CD4-positive, alpha-beta T cell treated with Interleukin-4 for 4 hours (primary cell): ENCODE measurements around the gene KDM5B.
"Not testable (repeated sequence)": the region's sequence is repeated elsewhere in the genome, so short reads cannot be mapped to it uniquely, and the experiment has no call there.

ENCODE experiments used
- DNase-seq: peaks from one replicate; pipeline ENCODE4 v3.0.0-alpha.2; 2020

KDM5B gene

DNA sequence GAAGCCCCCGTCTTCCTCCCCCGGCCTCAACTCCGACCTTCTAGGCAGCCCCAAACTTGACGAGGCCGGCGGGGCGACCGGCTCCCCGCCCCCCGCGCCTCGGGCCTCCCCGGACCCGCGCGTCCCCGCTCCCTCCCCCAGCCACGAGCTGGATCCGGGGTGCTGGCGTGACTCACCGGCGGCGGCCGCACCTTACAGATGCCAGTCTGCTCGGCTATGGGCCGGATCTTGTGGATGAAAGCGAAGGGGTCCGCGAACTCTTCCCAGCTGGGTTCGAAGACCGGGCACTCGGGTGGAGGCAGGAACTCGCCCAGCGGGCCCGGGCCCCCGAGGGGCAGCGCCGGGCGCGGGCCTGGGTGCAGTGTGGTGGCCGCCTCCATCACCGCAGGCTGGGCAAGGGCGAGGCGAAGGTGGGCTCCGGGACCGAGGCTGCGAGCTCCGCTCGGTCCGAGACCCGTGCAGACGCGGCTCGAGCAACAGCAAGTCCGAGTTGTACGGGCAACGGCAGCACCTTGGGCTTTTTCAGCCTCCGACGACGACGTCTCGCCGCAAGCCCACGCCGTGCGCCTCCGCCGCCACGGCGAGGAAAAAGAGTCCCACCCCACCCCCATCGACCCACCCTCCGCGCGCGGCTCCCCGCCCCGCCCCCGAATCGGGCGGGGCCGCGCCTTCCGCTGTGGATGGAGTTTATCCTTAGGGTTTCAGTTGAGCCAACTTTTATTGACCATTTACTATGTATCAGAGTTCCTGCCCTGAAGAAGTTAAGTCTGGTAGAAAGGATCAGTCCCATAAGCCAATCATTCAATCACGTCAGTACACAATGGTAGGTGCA, at the start of gene KDM5B:
Gene KDM5B, minus strand, starts transcription at position 496 of the 832 bp plus-strand sequence. Its CDS starts 116 bp downstream, at position 380.
- DNase-seq, result peak; percentile 68

GRCh38 chr1:202857136-202857610, 49.0 kb upstream of the KDM5B start:
- DNase-seq, result no peak

- no peak for DNase-seq
Measured at GRCh38 chr1:202856014-202856413, 47.8 kb upstream of the KDM5B start.

- no peak for DNase-seq
Measured at GRCh38 chr1:202854787-202855186, 46.6 kb upstream of the KDM5B start.

GRCh38 chr1:202852163-202852904, 44.1 kb upstream of the KDM5B start:
- DNase-seq, result peak; percentile 33

DNA sequence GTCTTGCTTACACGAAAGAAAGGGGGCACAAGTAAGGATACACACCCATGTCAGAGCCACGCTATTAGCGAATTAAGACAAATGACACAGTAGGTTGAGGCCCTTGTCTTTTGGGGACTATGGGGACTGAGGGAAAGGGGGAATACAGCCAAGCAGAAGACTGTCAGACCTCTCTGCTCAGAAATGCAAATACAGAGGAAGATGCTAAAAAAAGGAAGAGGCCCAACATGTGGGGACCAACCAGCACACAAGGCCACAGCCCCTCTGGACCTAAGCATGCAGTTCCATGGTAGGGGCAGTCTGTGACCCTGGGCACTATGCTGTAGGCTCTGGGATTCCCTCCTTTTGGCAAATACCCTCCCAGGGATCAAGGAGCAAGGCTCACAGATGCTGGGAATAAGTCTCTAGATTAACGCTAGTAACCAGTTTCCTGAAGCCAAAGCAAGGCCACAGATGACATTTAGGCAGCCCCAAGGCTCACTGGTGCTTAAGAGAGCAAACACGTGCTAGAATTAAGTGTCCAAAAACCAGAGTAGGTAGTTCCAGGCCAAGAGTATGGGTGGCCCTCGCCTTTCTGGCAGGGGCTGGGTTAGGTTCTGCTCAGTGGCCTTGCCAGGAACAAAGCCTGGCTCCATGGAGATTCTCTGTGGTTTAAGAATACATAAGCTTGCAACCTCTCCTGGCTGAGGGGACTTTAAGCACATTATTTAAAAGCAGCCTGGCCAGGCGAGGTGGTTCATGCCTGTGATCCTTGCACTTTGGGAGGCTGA, 42.6 kb upstream of the KDM5B start:
- DNase-seq, result no peak

- no peak for DNase-seq
Measured at GRCh38 chr1:202848191-202848542, 39.9 kb upstream of the KDM5B start.

GRCh38 chr1:202844935-202845334, 36.7 kb upstream of the KDM5B start:
- DNase-seq, result no peak

DNA sequence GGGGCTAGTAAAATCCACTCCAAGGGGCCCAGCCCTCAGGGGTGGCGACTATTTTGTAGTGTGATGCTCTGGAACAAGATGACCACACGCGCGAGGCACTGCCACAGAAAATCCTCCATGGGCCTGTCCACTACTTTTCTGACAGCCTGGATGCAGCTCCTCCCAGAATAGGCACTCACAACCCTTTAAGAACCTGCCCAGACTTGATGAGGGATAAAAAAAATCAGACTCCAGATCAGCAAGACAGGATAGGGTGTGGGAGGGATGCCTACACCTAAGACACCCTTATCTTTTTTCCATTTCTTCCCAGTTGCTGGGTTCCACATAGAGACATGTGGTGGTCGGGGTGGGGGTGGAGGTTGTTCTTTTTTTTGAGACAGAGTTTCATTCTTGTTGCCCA, 36.0 kb upstream of the KDM5B start:
- no peak for DNase-seq

DNA sequence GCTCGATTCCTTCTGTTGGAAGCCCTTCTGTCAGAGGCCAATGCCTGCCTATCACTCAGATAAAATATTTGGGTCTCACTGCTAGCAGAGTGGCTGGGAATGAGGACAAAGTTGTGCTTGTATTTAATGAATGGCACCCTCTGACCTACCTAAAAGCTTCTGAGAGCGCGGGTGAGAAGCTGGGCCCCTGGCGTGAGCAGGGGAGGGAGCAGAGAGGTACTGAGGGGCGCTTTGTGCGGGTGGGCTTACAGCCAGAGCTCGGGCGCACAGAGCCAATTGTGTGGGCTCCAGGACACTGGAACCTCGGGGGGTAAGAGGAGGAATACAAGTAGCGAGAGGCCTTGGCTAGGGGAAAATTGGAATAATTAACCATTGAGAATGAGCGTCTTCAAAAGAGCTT, 34.9 kb upstream of the KDM5B start:
- no peak for DNase-seq

DNA sequence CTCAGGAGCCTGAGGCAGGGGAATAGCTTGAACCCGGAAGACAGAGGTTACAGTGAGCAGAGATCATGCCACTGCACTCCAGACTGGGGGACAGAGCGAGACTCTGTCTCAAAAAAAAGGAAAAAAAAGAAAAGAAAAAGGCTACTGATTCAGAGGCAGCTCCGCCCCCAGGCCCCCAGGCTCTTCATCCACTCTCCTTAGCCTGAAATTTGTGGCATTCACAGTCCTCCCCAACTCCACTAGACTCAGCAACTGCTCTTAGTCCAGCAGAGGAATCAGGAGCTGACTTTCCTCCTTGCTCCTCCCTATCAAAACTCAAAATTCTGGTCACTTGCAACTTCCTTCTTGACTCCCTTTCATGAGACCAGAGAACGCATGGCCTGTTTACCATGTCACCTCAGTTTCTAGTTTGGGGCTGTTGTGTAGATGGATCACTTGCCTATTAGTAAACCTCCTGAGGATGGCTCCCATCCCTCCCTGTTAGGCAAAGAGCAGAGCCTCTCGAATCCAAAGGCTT, 29.6 kb upstream of the KDM5B start:
- DNase-seq, result no peak

DNA sequence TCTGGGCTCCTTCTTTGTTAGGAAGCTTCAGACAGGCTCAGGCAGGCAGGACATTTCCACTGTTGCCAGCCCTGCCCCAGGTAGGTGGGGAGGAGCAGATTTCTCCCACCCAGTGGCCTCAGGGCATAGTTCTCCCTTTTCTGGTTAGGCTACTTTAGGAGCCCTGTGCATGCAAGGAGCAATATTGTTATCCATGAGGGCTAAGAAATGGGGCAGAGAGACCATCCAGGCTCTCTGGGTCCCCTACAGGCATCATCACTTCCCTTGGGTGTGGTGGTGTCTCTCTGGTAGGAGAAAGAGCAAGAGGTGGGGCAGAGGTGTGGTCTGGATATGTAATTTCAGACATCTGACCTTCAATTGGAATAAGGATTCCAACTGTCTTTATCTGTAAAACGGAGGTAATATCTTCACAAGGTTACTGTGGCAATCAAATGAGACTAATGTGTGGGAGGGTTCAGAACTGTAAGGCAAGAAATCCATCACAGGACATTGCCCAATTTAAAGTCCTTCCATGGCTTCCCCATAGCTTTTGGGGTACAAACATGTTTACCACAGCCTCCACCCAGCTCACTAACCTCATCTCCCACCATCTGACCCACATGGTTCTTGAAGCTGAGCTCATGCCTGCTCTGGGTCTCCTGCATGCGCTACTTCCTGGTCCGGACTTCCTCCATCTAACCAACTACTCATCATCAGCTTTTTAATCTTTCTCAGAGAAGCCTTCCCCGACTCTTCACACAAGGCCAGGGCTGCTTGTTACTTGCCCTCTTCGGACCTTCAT, 28.6 kb upstream of the KDM5B start:
- DNase-seq, result no peak

GRCh38 chr1:202835548-202836072, 27.4 kb upstream of the KDM5B start:
- DNase-seq, result peak; percentile 34

DNA sequence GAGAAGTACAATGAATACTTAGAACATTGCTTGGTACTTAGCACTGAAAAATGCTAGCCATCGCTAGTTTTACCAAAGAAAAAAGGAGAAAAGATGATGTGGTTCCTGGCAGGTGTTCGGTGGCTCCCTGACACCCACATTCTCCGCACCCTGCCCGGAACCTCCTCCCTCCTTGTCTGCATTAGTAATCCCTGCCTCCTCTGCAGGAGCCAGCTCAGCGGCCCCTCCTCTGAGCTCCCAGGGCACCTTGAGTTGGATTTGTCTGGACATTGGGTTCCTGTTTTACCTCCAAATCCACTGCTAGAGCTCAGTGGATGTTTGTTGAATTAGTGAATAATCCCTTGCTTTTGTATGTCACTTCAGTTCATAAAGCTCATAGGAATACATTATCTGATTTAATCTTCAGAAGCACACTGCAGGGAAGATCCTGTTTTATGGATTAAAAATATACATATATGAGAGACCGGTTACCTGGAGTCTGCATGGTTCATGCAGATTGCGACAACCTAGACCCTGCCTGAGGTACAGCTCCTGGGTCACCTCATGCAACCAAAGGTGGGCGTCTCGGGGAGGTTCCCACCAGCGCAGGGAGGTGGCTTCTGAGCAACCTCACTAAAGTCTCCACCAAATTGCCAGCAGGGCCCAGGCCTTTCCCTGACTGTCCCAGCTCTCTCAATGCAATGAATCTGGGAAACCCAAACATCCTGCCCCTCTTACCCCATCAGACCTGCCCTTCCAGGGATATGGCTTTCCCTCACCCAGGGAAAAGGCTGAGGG, 26.7 kb upstream of the KDM5B start:
- DNase-seq, result peak; percentile 1

DNA sequence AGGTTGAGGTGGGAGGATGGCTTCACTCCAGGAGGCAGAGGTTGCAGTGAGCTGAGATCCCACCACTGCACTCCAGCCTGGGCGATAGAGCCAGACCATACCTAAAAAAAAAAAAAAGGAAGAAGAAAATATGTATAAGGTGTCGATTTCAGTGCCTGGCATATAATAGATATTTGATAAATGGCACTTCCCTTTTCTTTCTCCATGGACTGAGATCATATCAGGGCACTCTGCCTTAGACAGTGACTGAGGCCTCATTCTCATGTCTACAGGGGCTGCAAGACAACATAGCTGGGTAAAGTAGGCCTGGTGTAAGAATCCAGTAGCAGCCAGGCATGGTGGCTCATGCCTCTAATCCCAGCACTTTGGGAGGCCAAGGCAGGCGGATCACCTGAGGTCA, 23.7 kb upstream of the KDM5B start:
- no peak for DNase-seq

GRCh38 chr1:202829223-202829622, 21.0 kb upstream of the KDM5B start:
- DNase-seq, result not testable (repeated sequence)

DNA sequence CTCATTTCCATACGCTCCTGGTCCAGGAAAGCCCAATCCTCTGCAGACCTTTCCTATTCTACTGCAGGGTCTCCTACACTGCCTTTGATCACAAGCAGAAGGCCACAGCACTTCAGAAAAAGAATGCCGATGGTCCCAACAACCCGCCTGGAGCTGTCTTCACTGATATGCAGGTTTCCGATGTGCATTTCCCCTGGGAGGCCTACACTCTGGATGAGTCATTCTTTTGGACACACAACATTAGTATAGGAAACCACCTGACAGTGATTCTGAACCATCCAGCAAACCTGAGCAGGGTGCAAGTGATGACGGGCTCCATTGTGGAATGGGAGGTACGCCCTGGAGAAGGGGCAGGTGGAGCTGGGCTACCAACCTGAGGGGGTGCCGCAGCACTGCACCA, 17.5 kb upstream of the KDM5B start:
- no peak for DNase-seq

DNA sequence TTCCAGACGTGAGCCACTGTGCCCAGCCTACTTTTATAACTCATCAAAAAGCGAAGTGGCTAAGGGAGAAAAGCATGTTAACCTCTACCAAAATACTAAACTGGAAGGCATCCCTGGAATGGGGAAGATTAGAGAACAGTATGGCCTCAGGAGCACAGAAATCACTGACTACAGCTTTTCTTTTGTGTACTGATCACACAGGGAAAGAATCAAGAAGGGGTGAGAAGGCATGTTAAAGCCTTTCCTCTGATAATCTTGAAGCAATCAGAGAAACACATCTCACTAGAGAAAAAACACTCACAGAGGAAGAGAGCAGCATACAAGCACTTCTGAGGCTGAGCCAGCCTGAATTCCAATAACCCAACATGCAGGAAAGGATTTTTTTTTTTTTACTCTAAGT, 13.2 kb upstream of the KDM5B start:
- no peak for DNase-seq

GRCh38 chr1:202818819-202819218, 10.6 kb upstream of the KDM5B start:
- DNase-seq, result no peak

DNA sequence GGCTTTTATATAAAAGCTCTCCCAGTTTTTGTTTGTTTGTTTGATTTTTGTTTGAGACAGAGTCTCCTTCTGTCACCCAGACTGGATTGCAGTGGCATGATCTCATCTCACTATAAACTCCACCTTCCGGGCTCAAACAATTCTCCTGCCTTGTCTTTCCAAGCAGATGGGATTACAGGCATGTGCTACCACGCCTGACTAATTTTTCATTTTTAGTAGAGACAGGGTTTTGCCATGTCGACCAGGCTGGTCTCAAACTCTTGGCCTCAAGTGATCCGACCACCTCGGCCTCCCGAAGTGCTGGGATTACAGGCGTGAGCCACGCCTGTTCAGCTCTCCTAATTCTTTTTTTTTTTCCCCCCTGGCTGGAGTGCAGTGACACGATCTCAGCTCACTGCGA, 6.9 kb upstream of the KDM5B start:
- DNase-seq, result no peak
